Endothelial cell of umbilical vein (primary cell): ENCODE data around the gene ZNF260. TPM values are rescaled to one million over a fixed set of nuclear protein-coding genes. Genes with fewer than 3 reads are reported as not detected.

Source experiments
- BruUV-seq: library from RNA; stranded (reverse); fragments of 400-500 nt; replicated peaks from 2 replicates; lab custom pipeline; 2021; lab: Mats Ljungman, UMichigan
- CTCF ChIA-PET: fragments of 300-600, 350-600 bp; sonication (Branson Sonifier 250); formaldehyde crosslinking; loops from one replicate; lab custom pipeline; 2021; ENCODE audit warnings: antibody characterized with exemption, inconsistent platforms; lab: Charles Lee
- POLR2A ChIA-PET: fragments of 300-600, 350-600 bp; sonication (Branson Sonifier 250); formaldehyde crosslinking; loops from one replicate; lab custom pipeline; 2021; ENCODE audit warnings: antibody characterized with exemption, inconsistent platforms; lab: Charles Lee
- DNase-seq: peaks from one replicate; pipeline ENCODE4 v3.0.0-alpha.2; 2011; ENCODE audit warnings: low read depth, low spot score
- FAIRE-seq: peaks from 2 replicates; lab custom pipeline; 2011; peaks lifted over from hg19 to GRCh38; lab: Jason Lieb, UNC
- H2AFZ ChIP-seq: 2 replicates; pipeline ENCODE4 v1.6.0; 2012; ENCODE audit warnings: low read depth, low read length, control low read depth, inconsistent platforms
- H3K27ac ChIP-seq: 2 replicates; pipeline ENCODE4 v1.5.1; 2011; ENCODE audit warnings: low read depth, mild to moderate bottlenecking, control low read depth, low read length, moderate library complexity; ENCODE audit not compliant: insufficient read depth
- H3K27me3 ChIP-seq, 2 experiments: 2 replicates each; pipeline versions ENCODE4 v1.6.0 to v1.6.1; 2011; ENCODE audit warnings: low read length in 2 of 2, mixed read lengths in 1 of 2; ENCODE audit not compliant: control insufficient read depth in 2 of 2, insufficient read depth in 2 of 2
- H3K36me3 ChIP-seq, 2 experiments: 2 replicates in 1 of 2; 3 replicates in 1 of 2; pipeline ENCODE4 v1.5.1; 2011; ENCODE audit warnings: low read length in 2 of 2, mild to moderate bottlenecking in 1 of 2, moderate library complexity in 1 of 2; ENCODE audit not compliant: control insufficient read depth in 2 of 2, insufficient read depth in 2 of 2; ENCODE audit errors: extremely low read depth in 1 of 2
- H3K4me1 ChIP-seq: 3 replicates; pipeline ENCODE4 v1.5.1; 2011; ENCODE audit warnings: mild to moderate bottlenecking, low read length; ENCODE audit not compliant: control insufficient read depth, insufficient read depth; ENCODE audit errors: extremely low read depth
- H3K4me2 ChIP-seq: 2 replicates; pipeline ENCODE4 v1.6.1; 2011; ENCODE audit warnings: low read length, control low read depth, mixed read lengths; ENCODE audit not compliant: insufficient read depth
- H3K4me3 ChIP-seq, 3 experiments: fragments of 200-600 bp in 1 of 3; sonication (generic), shearing (Covaris generic) in 1 of 3; replicated peaks in 1 of 3; 2 replicates each; pipeline ENCODE4 v1.5.1; 2011 to 2016; ENCODE audit warnings: control low read depth in 3 of 3, low read length in 3 of 3, mild to moderate bottlenecking in 2 of 3, inconsistent platforms in 1 of 3, low read depth in 1 of 3, moderate library complexity in 1 of 3; ENCODE audit not compliant: insufficient read depth in 1 of 3
- H3K79me2 ChIP-seq: 2 replicates; pipeline ENCODE4 v1.6.0; 2012; ENCODE audit warnings: low read length, inconsistent platforms; ENCODE audit not compliant: control insufficient read depth, insufficient read depth
- H3K9ac ChIP-seq: replicated peaks from 2 replicates; pipeline ENCODE3; 2011; ENCODE audit warnings: low read length, control low read depth; ENCODE audit not compliant: insufficient read depth; ENCODE audit errors: extremely low read depth
- H3K9me1 ChIP-seq: replicated peaks from 3 replicates; pipeline ENCODE4 v1.6.0; 2011; ENCODE audit warnings: mild to moderate bottlenecking, low read length; ENCODE audit not compliant: control insufficient read depth, insufficient read depth; ENCODE audit errors: extremely low read depth
- H3K9me3 ChIP-seq: replicated peaks from 2 replicates; pipeline ENCODE4 v1.5.1; 2012; ENCODE audit warnings: low read length, inconsistent platforms; ENCODE audit not compliant: control insufficient read depth, insufficient read depth
- H4K20me1 ChIP-seq: replicated peaks from 2 replicates; pipeline ENCODE3; 2011; ENCODE audit warnings: mild to moderate bottlenecking, low read length; ENCODE audit not compliant: control insufficient read depth, insufficient read depth; ENCODE audit errors: extremely low read depth
- CTCF ChIP-seq, 2 donors: IDR thresholded peaks; 1 replicate in 1 of 2; 2 replicates in 1 of 2; pipeline ENCODE4 v1.5.1; 2011; ENCODE audit warnings: low read length in 2 of 2, mild to moderate bottlenecking in 2 of 2, moderate library complexity in 2 of 2, control low read depth in 1 of 2, inconsistent platforms in 1 of 2, low read depth in 1 of 2; ENCODE audit not compliant: insufficient read depth in 1 of 2; ENCODE audit errors: extremely low read depth in 1 of 2
- EZH2 ChIP-seq: IDR thresholded peaks from 2 replicates; pipeline ENCODE4 v1.6.1; 2012; ENCODE audit warnings: borderline replicate concordance, low read depth, mild to moderate bottlenecking, moderate library complexity, low read length, inconsistent platforms; ENCODE audit not compliant: severe bottlenecking
- FOS ChIP-seq: IDR thresholded peaks from 2 replicates; pipeline ENCODE4 v1.6.1; 2011; ENCODE audit warnings: mild to moderate bottlenecking, low read length, moderate library complexity, borderline replicate concordance; ENCODE audit not compliant: insufficient read depth
- GATA2 ChIP-seq: IDR thresholded peaks from 2 replicates; pipeline ENCODE4 v1.7.0; 2011; ENCODE audit warnings: low read depth, mild to moderate bottlenecking, moderate library complexity, mixed read lengths, low read length; ENCODE audit not compliant: insufficient read length, insufficient read depth
- JUN ChIP-seq: IDR thresholded peaks from 2 replicates; pipeline ENCODE4 v1.6.1; 2011; ENCODE audit warnings: borderline replicate concordance, low read depth; ENCODE audit not compliant: insufficient read length, insufficient read depth
- MAX ChIP-seq: IDR thresholded peaks from 2 replicates; pipeline ENCODE4 v1.6.1; 2011; ENCODE audit not compliant: insufficient read depth, insufficient read length
- MYC ChIP-seq: IDR thresholded peaks from one replicate; pipeline ENCODE4 v1.6.1; 2011; ENCODE audit warnings: mild to moderate bottlenecking, low read depth, low read length
- POLR2A ChIP-seq: IDR thresholded peaks from 2 replicates; pipeline ENCODE4 v1.6.1; 2012; ENCODE audit warnings: low read depth, mild to moderate bottlenecking, control low read depth, low read length
- POLR2AphosphoS5 ChIP-seq: IDR thresholded peaks from 2 replicates; pipeline ENCODE4 v1.6.1; 2012; ENCODE audit warnings: low read depth, mild to moderate bottlenecking, control low read depth, low read length, moderate library complexity; ENCODE audit not compliant: insufficient read depth
- dilution Hi-C: fragments of 300-500 bp; cut with MboI; formaldehyde crosslinking; loops from one replicate; pipeline ENCODE4 v1.15.0; 2019; ENCODE audit warnings: low sequenced_read_pairs; ENCODE audit not compliant: extremely low pct_ligation_motif_present
- intact Hi-C: fragments of 100-400 bp; cut with micrococcal nuclease; formaldehyde crosslinking; loops from one replicate; pipeline ENCODE4 v1.10.0; 2022
- polyA plus RNA-seq, 4 experiments: library from polyadenylated mRNA; depleted of rRNA in 3 of 4; stranded (reverse) in 3 of 4; unstranded in 1 of 4; fragments of >200 nt; gene quantifications; 2 replicates each; pipeline versions ENCODE4 v1.2.1 to v1.2.3, GENCODE V29; 2011 to 2012; ENCODE audit warnings: missing spikeins in 1 of 4
- total RNA-seq: library from RNA; stranded (reverse); gene quantifications from 2 replicates; pipeline ENCODE4 v1.2.3, GENCODE V29; 2021

Gene ZNF260
- total and polyA plus RNA-seq, 2 donors (not counting 3 experiments of a cell fraction or from before 2014, with no cell fraction given), result 2.7 to 10.5 TPM

DNA sequence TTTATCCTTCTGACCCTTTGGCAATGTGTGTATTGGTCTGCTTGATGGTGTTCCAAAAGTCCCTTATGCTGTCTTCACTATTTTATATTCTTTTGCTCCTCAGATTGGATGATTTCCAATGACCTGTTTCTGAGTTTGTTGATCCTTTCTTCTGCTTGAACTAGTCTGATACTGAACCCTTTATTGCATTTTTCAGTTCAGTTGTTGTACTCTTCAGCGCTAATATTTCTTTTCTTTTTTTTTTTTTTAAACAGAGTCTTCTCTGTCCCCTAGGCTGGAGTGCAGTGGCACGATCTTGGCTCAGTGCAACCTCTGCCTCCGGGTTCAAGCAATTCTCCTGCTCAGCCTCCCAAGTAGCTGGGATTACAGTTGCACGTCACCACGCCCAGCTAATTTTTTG, 26.1 kb downstream of the ZNF260 start:
- Histone ChIP-seq H3K4me3 (no peak overlapping the region), H3K27me3 (no peaks in the 10 kb centered on the region), H3K9me3 (peaks cover 7% of the 10 kb centered on the region), H4K20me1 (no peaks in the 10 kb centered on the region), H3K27ac (no peak overlapping the region), H2AFZ (no peak overlapping the region), H3K4me1 (no peaks in the 10 kb centered on the region), H3K9me1 (no peaks in the 10 kb centered on the region), H3K79me2 (no peaks in the 10 kb centered on the region), H3K4me2 (no peak overlapping the region), H3K36me3 (no peaks in the 10 kb centered on the region), H3K9ac (no peak overlapping the region)
- intact Hi-C loops (no loop called here), dilution Hi-C loops (no loop called here)
- DNase-seq (no peak), FAIRE-seq (no peak)
- CTCF ChIA-PET, result interaction anchor here (0.6 kb wide), 1 partner anchor 17 kb away, joined by 3 read pairs; no protein-coding TSS in a partner anchor
- POLR2A ChIA-PET, result no interaction called here
- no TSS peak for BruUV-seq
- TF ChIP-seq MYC (no peak), GATA2 (no peak), POLR2A (no peak), MAX (no peak), CTCF (IDR thresholded peaks at IDR 0.05; ENCODE audit: extremely low read depth in 1 of 2, insufficient read depth in 1 of 2, low read depth in 1 of 2, low read length in 2 of 2) (no peak), POLR2AphosphoS5 (no peak), FOS (no peak), JUN (no peak), EZH2 (no peak)
